Measurements from ENCODE around the gene SDF4.
"Not testable (repeated sequence)": the region's sequence is repeated elsewhere in the genome, so short reads cannot be mapped to it uniquely, and the experiment has no call there.

Gene SDF4

DNA sequence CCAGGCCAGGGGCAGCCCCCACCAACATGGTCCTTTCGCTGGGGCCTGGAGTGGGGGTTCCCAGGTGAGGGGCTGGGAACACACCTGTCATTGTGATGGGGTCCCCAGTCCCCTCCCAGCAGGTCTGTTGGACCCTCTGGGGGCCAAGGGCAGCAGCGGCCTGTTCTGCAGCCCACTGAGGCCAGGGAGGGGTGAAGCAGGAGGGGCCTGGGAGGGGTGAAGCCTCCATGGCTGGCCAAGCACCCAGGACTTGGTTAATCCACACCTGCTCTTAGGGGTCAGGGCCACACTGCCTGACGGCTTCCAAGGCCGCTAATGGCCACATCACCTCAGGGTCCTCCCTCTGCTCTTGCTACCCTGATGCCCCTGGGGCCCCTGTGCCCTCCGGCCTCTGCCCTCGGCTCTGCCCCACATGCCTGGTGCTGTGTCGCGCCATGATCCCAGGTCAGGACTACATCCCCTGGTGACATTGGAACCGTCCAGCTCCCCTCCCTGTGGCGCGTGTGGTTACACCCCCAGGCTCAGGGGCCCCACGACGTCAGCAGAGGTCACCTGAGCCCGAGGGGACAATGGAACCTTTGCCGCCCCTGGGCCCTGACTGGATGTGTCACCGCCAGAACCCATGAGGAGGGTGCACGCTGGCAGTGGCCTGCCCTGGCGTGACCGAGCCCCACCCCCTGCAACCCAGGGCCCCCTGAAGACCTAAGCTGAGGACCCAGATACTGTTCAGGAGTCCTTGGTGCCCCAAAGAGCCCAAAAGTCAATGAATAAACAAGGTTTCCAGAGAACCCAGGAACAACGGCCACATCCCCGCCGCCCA lies 32.5 kb downstream of the SDF4 start:
- no peak for DNase-seq (ENCODE audit: low read depth)

DNA sequence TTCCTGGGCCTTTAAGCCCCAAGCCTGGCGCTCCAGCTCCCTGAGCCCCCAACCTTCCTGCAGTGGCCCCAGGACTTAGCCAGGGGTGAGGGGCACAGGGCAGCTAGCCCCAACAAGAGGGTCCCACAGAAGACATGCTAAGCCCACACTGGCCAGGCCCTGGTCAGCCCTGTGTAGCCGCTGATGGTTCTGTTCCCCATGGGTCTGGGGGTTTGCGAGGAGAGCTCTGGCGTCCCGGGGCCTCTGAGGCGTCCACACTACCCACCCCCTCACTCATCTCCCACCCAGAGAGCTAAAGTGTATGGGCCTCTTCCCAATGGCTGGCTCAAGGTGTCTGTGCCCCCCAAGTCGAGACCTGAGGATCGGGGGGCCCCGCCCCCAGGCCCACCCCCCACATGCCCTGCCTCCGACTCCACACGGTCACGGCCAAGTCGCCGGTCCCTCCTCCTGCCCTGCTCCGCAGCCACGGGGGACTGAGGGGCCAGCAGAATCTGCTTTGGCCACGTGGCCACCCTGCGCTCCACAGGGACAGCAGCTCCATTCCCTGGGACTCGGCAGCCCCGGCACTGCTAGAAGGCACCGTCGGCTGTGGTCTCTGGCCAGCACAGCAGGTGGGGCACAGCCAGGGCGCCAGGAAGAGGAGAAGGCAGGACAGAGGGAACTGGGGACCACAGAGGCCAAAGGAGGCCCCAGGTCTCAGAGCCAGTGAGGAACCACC lies 33.2 kb downstream of the SDF4 start:
- no peak for DNase-seq (ENCODE audit: low read depth)

DNA sequence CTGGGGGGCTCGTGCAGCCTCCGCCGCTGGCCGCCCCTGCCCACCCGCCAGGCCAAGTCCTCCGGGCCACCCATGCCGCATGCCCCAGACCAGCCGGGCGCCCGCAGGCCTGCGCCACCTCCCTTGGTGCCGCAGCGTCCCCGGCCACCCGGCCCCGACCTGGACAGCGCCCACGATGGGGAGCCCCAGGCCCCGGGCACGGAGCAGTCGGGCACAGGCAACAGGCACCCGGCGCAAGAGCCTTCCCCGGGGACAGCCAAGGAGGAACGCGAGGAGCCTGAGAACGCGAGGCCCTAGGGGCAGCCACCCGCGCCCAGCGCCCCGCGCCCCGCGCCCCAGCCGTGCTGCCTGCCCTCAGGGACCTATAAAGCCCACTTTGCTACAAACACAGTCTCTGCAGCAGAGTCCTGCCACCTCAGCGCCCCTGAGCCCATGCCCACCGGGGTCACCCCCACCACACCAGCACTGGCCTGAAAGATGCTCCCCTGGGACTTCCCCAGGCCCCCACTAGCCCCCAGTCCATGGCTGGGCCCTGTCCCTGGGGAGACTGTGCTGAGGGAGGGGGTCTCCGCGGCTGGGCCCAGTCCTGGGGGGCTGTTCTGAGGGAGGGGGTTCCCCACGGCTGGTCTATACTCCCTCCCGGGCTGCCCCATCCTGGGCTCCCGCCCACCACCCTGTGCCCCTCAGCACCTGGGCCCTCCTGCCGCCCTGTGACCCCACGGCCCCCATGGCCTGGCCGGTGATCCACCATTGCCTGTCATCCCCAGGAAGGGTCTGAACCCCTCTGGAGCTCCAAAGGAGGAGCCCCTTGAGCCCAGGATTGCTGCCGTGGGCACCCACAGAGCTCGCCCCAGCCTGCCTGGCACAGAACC lies 34.0 kb downstream of the SDF4 start:
- DNase-seq (ENCODE audit: low read depth), result no peak

DNA sequence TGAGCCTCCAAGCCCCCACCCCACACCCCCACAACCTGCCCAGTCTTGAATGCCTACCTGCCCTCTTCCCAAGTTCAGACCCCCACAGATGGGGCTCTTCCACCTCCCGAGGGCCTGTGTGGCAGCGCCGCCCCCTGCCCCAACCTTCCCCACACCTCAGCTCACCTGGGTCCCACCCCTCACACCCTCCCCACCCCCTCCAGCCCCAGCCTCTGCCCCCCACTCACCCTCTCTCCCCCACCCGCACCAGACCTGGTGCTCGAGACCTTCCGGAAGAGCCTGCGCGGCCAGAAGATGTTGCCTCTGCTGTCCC lies 34.7 kb downstream of the SDF4 start:
- DNase-seq (ENCODE audit: low read depth), result no peak

DNA sequence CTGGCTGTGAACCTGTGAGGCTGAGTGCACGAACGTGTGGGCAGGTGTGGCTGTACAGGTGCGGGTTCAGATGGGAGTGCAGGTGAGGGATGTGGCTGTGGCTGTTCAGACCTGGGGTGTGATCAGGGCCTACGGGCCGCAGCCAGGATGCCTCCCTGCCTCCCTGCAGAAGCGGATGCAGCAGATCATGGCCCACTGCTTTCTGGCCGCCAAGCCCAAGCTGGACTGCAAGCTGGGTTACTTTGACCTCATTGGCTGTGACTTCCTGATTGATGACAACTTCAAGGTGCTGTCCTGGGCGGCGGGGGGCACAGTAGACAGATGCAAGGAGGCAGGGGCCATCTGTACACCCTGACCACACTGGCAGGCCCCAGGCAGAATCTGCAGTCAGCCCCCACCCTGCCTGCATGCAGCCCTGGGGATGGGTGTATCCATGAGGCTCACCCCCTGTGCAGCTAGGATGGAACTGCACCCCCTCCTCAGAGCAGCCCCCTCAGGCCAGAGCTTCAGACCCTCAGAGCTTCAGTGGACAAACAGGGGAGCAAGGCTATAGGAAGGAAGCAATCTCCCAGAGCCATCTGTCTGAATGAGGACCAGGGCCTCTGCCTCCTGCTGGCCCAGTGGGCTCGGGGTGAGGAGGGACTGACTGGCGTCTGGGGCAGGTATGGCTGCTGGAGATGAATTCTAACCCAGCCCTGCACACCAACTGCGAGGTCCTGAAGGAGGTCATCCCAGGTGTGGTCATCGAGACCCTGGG lies 35.2 kb downstream of the SDF4 start:
- no peak for DNase-seq (ENCODE audit: low read depth)

DNA sequence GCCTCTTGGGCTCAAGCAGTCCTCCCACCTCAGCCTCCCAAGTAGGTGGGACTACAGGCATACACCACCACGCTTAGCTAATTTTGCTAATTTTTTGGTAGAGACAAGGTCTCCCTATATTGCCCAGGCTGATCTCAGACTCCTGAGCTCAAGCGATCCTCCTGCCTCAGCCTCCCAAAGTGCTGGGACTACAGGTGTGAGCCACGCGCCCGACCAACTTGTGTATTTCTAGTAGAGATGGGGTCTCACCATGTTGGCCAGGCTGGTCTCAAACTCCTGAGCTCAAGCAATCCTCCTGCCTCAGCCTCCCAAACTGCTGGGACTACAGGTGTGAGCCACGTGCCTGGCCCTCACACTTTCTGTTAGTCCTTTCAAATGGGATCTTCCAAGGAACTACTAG lies 36.1 kb downstream of the SDF4 start:
- not testable (repeated sequence) for DNase-seq (ENCODE audit: low read depth)

DNA sequence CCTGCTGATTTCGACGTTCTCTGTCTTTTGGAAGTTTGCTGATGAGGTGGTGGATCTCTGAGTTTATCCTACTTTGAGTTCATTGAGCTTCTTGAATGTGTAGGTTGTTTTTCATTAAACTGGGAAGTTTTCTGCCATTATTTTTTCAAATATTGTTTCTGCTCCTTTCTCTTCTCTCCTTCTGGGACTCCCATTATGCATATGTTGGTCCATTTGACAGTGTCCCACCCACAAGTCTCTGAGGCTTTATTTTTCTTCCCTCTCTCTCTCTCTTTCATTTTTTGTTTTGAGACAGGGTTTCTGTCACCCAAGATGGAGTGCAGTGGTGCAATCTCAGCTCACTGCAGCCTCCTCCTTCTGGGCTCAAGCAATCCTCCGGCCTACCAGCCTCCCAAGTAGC lies 37.1 kb downstream of the SDF4 start:
- no peak for DNase-seq (ENCODE audit: low read depth)

DNA sequence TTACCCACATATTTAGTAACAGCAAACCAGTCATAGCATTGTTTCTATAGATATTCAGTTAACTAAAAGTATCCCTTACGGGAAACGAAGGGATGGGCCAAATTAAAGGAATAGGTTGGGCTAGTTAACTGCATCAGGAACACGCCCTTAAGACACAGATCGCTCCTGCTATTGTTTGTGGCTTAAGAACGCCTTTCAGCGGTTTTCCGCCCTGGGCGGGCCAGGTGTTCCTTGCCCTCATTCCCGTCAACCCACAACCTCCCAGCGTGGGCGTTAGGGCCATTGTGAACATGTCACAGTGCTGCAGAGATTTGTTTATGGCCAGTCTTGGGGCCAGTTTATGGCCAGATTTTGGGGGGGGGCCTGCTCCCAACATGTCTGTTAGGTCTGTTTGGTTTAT lies 40.1 kb downstream of the SDF4 start:
- no peak for DNase-seq (ENCODE audit: low read depth)

DNA sequence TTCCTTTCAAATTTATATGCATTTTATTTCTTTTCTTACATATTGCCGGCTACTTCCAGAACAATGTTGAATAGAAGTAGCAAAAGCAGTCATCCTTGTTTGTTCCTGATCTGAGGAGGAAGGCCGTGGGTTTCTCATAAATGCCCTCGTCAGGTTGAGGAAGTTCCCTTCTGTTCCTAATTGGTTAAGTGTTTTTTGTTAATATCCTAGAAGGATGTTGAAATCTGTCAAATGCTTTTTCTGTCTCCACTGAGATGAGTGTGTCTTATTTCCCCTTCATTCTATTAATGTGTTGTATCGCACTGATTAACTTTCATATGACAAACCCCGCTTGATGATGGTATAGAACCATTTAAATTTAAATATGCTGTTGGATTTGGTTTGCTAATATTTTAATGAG lies 42.7 kb downstream of the SDF4 start:
- DNase-seq (ENCODE audit: low read depth), result no peak

DNA sequence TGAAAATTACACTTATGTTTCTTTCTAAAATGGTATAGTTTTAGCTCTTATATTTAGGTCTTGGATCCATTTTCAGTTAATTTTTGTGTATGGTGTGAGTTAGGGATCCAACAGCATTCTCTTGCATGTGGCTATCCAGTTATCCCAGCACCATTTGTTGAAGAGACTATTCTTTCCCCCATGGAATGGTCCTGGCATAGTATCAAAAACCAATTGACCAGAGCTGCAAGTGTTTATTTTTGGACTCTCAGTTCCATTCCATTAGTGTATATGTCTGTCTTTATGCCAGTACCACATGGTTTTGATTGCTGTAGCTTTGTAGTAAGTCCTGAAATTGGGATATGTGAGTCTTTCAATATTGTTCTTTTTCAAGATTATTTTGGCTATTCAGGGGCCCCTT lies 43.9 kb downstream of the SDF4 start:
- DNase-seq (ENCODE audit: low read depth), result no peak

DNA sequence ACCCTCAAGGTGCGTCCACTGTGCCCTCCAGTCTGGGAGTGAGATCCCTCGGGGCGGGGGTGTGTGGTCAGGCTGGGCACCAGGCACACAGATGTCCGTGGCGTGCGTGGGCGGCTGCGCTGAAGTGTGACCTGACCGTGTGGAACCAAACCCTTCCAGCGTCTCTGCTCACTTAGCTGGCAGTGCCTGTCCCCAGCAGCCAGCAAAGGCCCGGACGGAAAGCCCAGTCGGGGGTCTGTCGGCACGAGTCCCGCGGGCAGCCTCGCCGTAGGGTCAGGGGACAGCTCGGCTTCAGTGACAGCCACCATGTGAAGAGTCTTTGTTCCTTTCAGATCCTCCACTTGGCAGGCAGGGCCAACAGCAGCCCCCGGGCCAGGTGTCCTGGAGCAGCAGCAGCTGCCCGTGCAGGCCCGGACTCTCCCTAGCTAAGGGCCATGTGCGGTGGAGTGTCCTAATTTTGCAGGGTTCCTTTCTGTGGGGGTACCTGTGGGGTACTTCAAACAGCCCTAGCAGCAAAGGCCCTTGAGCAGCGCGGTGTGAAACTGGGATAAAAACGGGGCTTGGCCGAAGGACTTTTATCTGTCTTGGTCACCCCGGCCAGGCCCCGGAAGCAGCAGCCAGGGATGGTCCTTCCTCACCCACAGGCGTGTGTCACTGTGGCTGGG lies 46.6 kb downstream of the SDF4 start:
- no peak for DNase-seq (ENCODE audit: low read depth)

DNA sequence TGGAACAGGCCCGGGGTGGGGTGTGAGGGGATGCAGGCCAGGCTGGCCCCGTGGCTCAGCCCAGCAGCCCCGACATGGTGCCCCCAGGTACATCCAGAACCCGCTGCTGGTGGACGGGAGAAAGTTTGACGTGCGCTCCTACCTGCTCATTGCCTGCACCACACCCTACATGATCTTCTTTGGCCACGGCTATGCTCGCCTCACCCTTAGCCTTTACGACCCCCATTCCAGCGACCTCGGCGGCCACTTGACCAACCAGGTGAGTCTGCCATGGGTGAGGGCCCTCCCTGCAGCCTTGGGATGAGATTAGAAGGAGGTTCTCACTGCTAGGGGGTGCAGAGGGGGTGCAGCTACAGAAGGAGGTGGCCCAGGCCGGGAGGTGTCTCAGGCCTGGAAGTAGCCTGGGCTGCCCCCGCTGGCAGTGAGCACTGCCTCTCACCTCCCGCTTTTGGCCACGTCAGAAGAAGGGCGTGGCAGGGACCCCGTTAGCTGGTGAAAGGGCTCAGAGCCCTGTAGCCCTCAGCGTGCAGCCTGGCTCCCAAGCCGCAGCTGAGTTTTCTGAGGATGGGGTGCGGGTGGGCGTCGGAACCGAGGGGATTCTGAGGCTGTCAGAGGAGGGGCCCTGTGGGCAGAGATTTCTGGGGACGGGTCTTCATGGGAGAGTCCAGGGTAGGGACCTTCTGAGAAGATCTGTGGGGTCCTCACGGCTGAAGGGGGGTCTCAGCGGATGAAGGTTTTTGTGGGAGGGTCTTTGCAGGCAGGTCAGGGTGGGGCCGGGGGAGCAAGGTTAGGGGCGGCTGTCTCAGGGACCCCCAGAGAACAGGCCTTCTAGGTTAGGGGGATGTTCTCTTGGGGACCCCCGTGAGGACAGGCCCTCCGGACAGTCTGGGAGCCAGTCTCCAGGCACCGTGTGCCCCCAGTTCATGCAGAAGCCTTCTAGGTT lies 47.7 kb downstream of the SDF4 start:
- no peak for DNase-seq (ENCODE audit: low read depth)

DNA sequence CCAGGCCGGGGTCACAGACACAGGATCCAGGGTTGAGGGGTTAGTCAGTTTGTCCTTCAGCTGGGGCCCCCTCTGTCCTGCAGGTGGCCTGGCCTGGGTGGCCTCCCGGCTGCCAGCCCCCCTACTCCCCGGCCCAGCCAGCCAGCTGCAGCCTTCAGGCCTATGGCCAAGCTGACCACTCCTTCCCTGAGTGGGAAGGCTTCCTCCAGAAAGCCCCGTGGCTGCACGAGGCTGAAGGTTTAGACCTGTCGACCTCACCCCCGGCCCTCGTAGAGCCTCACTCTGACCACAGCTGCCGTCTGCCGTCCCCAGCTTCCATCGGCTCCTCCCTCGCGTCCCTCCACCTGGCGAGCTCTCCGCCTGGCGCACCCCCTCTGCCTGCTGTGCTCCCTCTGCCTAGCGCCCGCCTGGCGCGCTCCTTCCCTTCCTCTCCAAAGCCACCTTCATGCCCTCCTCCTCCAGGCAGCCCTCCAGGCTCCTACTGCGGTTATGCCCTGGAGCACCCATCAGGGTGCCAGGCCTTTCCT lies 48.5 kb downstream of the SDF4 start:
- no peak for DNase-seq (ENCODE audit: low read depth)

DNA sequence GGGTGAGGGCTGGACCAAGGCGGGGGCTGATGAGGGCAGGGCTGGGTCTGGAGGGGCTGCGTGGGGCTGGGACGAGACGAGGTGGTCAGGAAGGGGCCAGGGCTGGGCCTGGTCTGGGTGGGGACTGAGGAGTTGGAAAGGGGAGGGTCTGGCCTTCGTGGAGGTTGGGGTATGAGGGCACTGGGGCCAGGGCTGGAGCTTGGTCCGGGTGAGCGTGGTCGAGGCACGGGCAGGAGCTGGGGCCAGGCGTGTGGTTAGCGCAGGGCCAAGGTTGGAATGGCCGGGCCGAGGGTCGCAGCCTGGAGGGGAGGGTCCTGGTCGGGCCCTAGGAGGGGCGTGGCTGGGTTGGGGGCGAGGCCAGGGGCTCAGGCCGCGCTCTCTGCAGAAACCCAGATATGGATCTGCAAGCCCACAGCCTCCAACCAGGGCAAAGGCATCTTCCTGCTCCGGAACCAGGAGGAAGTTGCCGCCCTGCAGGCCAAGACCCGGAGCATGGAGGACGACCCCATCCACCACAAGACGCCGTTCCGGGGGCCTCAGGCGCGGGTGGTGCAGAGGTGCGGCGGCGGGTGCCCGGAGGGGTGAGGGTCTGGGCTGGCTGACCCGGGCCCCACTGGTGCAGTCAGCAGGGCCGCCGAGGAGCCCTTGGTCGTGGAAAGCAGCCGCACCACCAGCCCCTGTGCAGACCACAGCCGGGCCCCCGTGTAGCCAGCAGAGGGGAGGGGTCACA lies 49.1 kb downstream of the SDF4 start:
- no peak for DNase-seq (ENCODE audit: low read depth)

DNA sequence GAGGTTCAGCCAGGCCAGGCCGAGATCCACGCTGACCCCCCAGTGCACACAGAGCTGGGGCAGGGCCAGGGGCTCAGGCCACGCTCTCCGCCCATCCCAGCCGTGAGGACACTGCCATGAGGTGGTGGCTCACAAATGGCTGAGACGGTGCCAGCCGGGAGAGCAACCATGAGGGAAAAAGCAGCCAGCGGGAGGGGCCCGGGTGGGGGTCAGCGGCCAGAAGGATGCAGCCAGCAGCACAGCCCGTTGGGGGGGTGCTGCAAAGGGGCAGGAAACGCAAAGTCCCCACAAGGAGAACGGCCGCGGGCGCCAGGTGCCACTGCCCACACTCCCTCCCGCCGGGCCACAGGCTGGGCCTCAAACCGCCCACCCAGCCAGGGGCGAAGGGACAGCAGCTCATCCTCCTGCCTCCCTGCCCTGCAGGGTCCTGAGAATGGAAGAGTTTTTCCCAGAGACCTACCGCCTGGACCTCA lies 49.8 kb downstream of the SDF4 start:
- DNase-seq (ENCODE audit: low read depth), result no peak

DNA sequence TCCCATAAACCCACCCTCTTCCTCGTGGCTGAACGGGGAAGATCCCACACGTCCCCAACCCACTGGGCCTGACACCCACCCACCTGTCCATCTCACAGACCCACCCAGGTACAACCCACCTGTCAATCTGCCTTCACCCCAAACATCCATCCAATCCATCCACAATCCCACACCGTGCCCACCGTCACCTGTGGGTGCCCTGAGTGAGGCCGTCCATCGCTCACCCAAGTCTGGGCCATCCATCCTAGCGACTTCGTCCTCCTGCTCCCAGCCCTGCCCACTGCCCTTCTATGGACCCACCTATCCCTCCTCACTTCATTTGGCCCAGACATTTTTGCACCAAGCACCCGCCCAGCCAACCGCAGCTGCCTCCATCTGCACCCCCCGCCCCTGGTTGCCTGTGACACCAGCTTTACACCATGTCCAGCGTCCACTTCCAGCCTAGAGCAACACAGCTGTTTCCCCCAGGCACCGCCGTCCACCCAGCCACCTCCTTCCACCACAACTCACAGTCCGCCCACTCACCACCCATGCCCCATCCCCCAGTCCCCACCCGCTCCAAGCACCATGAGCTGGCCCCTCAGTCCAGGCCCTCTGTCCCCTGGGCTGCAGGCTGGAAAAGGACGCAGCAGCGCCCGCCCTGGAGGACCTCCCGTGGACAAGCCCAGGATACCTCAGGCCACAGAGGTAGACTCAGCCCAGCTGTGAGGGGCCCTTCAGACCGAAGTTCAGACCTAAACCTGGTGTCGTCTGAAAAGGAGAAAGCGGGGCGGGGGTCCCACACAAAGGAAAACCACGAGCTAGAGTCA lies 50.5 kb downstream of the SDF4 start:
- DNase-seq (ENCODE audit: low read depth), result no peak

DNA sequence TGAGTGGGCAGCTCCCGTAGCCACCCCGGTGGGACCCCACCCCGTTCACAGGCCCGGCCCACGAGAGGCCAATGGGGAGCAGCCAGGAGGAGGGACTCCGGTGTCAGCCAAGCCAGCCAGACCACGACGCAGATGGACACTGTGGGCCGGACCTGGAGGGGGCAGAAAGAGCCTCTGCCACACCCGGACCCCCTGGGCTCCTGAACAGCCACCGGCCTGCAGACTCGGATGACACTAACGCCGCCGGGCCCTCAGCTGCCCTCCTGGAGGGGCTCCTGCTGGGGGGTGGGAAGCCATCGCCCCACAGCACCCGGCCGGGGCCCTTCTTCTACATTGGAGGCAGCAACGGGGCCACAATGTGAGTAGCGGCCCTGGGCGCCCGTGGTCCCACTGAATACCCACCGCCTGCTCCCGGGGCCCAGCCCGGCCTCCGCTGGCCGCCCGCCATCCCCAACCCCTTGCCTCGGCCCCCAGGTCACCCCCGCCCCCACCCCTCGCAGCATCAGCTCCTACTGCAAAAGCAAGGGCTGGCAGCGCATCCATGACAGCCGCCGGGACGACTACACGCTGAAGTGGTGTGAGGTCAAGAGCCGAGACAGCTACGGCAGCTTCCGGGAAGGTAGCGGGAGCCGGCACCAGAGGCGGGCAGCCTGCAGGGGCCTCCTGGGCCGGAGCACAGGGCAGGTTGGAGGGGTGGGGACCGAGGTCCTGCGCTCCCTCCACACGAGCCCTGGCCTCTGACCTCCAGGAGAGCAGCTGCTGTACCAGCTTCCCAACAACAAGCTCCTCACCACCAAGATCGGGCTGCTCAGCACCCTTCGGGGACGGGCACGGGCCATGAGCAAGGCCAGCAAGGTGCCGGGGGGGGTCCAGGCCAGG lies 51.6 kb downstream of the SDF4 start:
- DNase-seq (ENCODE audit: low read depth), result no peak

Measured in stromal cell of bone marrow (primary cell).